HCT116 (cell line): ENCODE measurements around the gene IGSF23. TPM values are rescaled to one million over a fixed set of nuclear protein-coding genes. Genes with fewer than 3 reads are reported as not detected.

Experiments used
- ATAC-seq: fragments of 200-7000 bp; cut with Tn5 transposase; 2 replicates; pipeline ENCODE4 v1.9.1; 2020; ENCODE audit warnings: mild to moderate bottlenecking, moderate library complexity
- BruUV-seq: library from RNA; stranded (reverse); fragments of 400-500 nt; replicated peaks from 2 replicates; lab custom pipeline; 2021; lab: Mats Ljungman, UMichigan
- CTCF ChIA-PET: fragments of 300-600 bp; sonication (Branson Sonifier 250); formaldehyde crosslinking; loops from one replicate; lab custom pipeline; 2021; ENCODE audit warnings: antibody characterized with exemption; lab: Charles Lee
- POLR2A ChIA-PET: fragments of 300-600, 350-600 bp; sonication (Branson Sonifier 250); formaldehyde crosslinking; loops from one replicate; lab custom pipeline; 2021; ENCODE audit warnings: antibody characterized with exemption; lab: Charles Lee
- RAD21 ChIA-PET, 2 experiments: fragments of 300-600 bp; sonication (Branson Sonifier 250); formaldehyde crosslinking; loops; one replicate each; lab custom pipeline; 2023; ENCODE audit warnings: low total read pairs in 2 of 2; ENCODE audit not compliant: uncharacterized antibody in 2 of 2, unreplicated experiment in 2 of 2, low non-redundant PET in 1 of 2; lab: Charles Lee
- DNase-seq: peaks from one replicate; pipeline ENCODE4 v3.0.0-alpha.2; 2010; ENCODE audit warnings: low read depth, low spot score
- H2AFZ ChIP-seq: fragments of 200-600 bp; shearing (Covaris generic), sonication (generic); 2 replicates; pipeline ENCODE4 v1.6.1; 2017; ENCODE audit warnings: low read depth, mixed run types, mixed read lengths, antibody characterized with exemption, low read length; ENCODE audit not compliant: poor library complexity, severe bottlenecking
- H3K27ac ChIP-seq: 2 replicates; pipeline ENCODE4 v1.5.1; 2012; ENCODE audit warnings: low read depth, low read length
- H3K27me3 ChIP-seq: fragments of 200-600 bp; sonication (generic); 2 replicates; pipeline ENCODE4 v1.6.1; 2016; ENCODE audit warnings: mixed run types, low read length, mixed read lengths; ENCODE audit not compliant: insufficient read depth
- H3K36me3 ChIP-seq, 2 experiments: fragments of 200-500 bp in 1 of 2; fragments of 200-600 bp in 1 of 2; sonication (Bioruptor generic) in 1 of 2; sonication (generic) in 1 of 2; 2 replicates each; pipeline versions ENCODE4 v1.5.1 to v1.6.1; 2014 to 2016; ENCODE audit warnings: low read length in 2 of 2, inconsistent platforms in 1 of 2, mixed read lengths in 1 of 2, mixed run types in 1 of 2; ENCODE audit not compliant: insufficient read depth in 2 of 2, control insufficient read depth in 1 of 2
- H3K4me1 ChIP-seq, 2 experiments: fragments of 200-600 bp in 1 of 2; sonication (generic) in 1 of 2; 2 replicates each; pipeline versions ENCODE4 v1.5.1 to v1.6.1; 2012 to 2017; ENCODE audit warnings: low read length in 2 of 2, inconsistent platforms in 1 of 2, mild to moderate bottlenecking in 1 of 2, mixed read lengths in 1 of 2, mixed run types in 1 of 2, moderate library complexity in 1 of 2; ENCODE audit not compliant: insufficient read depth in 2 of 2, control insufficient read depth in 1 of 2
- H3K4me2 ChIP-seq: fragments of 200-600 bp; sonication (generic); 2 replicates; pipeline ENCODE4 v1.6.1; 2017; ENCODE audit warnings: mixed run types, low read length, mixed read lengths
- H3K4me3 ChIP-seq, 2 experiments: fragments of 200-600 bp in 1 of 2; sonication (generic) in 1 of 2; replicated peaks in 1 of 2; 2 replicates each; pipeline ENCODE4 v1.5.1; 2011 to 2016; ENCODE audit warnings: low read length in 2 of 2, control low read depth in 1 of 2, low read depth in 1 of 2, mild to moderate bottlenecking in 1 of 2, mixed read lengths in 1 of 2, mixed run types in 1 of 2
- H3K79me2 ChIP-seq: fragments of 200-600 bp; sonication (generic); 2 replicates; pipeline ENCODE4 v1.6.1; 2017; ENCODE audit warnings: mild to moderate bottlenecking, mixed run types, low read length, moderate library complexity, mixed read lengths; ENCODE audit not compliant: insufficient read depth
- H3K9ac ChIP-seq: fragments of 200-600 bp; sonication (generic); 2 replicates; pipeline ENCODE4 v1.6.1; 2016; ENCODE audit warnings: low read length, mixed read lengths
- H3K9me2 ChIP-seq: fragments of 200-600 bp; sonication (generic), shearing (Covaris generic); 2 replicates; pipeline ENCODE4 v1.6.1; 2017; ENCODE audit warnings: mixed run types, mild to moderate bottlenecking, moderate library complexity; ENCODE audit not compliant: insufficient read depth
- H3K9me3 ChIP-seq, 2 experiments: fragments of 200-500 bp in 1 of 2; fragments of 200-600 bp in 1 of 2; sonication (Bioruptor generic) in 1 of 2; sonication (generic) in 1 of 2; 2 replicates each; pipeline ENCODE4 v1.6.1; 2014 to 2017; ENCODE audit warnings: low read length in 2 of 2, mixed read lengths in 2 of 2, inconsistent platforms in 1 of 2, low read depth in 1 of 2, mild to moderate bottlenecking in 1 of 2, mixed run types in 1 of 2, moderate library complexity in 1 of 2; ENCODE audit not compliant: control insufficient read depth in 1 of 2, insufficient read depth in 1 of 2
- H4K20me1 ChIP-seq: fragments of 200-600 bp; sonication (generic), shearing (Covaris generic); 2 replicates; pipeline ENCODE4 v1.6.1; 2017; ENCODE audit warnings: mixed run types, mild to moderate bottlenecking, moderate library complexity; ENCODE audit not compliant: insufficient read depth
- CEBPB ChIP-seq: IDR thresholded peaks from 2 replicates; pipeline ENCODE4 v1.6.1; 2012; ENCODE audit warnings: low read depth
- EGR1 ChIP-seq: IDR thresholded peaks from 2 replicates; pipeline ENCODE4 v1.6.1; 2012; ENCODE audit warnings: low read depth
- ELF1 ChIP-seq: IDR thresholded peaks from 2 replicates; pipeline ENCODE4 v1.6.1; 2012; ENCODE audit warnings: low read depth, borderline replicate concordance
- EZH2 ChIP-seq: fragments of 200-600 bp; sonication (generic); IDR thresholded peaks from 2 replicates; pipeline ENCODE4 v1.6.1; 2017; ENCODE audit warnings: antibody characterized with exemption, mixed run types
- FOSL1 ChIP-seq: IDR thresholded peaks from 2 replicates; pipeline ENCODE4 v1.6.1; 2012; ENCODE audit warnings: low read depth
- JUND ChIP-seq: IDR thresholded peaks from 2 replicates; pipeline ENCODE4 v1.6.1; 2012
- POLR2A ChIP-seq: IDR thresholded peaks from 2 replicates; pipeline ENCODE4 v1.7.0; 2011; ENCODE audit warnings: borderline replicate concordance; ENCODE audit not compliant: insufficient read depth, insufficient read length; ENCODE audit errors: extremely low read depth
- POLR2AphosphoS5 ChIP-seq: IDR thresholded peaks from 2 replicates; pipeline ENCODE4 v1.6.1; 2011; ENCODE audit warnings: mild to moderate bottlenecking, low read depth, low read length, moderate library complexity
- RAD21 ChIP-seq: IDR thresholded peaks from 2 replicates; pipeline ENCODE4 v1.6.1; 2012; ENCODE audit warnings: low read depth, mild to moderate bottlenecking
- SIN3A ChIP-seq: IDR thresholded peaks from 2 replicates; pipeline ENCODE4 v1.6.1; 2012; ENCODE audit warnings: low read depth
- YY1 ChIP-seq: IDR thresholded peaks from 2 replicates; pipeline ENCODE4 v1.6.1; 2011; ENCODE audit warnings: low read length, low read depth, moderate library complexity, mild to moderate bottlenecking; ENCODE audit not compliant: insufficient replicate concordance; ENCODE audit errors: extremely low read depth
- ZFX ChIP-seq: fragments of 450-650 bp; IDR thresholded peaks from 2 replicates; pipeline ENCODE4 v1.6.1; 2017
- ZNF274 ChIP-seq: fragments of 200-500 bp; sonication (Bioruptor generic); IDR thresholded peaks from 2 replicates; pipeline ENCODE4 v1.6.1; 2014; ENCODE audit warnings: mild to moderate bottlenecking, low read depth, low read length, inconsistent platforms
- intact Hi-C: fragments of 100-400 bp; cut with micrococcal nuclease; formaldehyde crosslinking; loops from 2 replicates; pipeline ENCODE4 v1.10.0; 2022
- total RNA-seq: library from RNA; stranded (reverse); gene quantifications from one replicate; pipeline ENCODE4 v1.2.1, GENCODE V29; 2021; ENCODE audit not compliant: unreplicated experiment
- TF ChIP-seq, protein P1 (sequence below): IDR thresholded peaks from 2 replicates; pipeline ENCODE4 v1.6.1; 2012
- TF ChIP-seq, protein P2 (sequence below): IDR thresholded peaks from 2 replicates; pipeline ENCODE4 v1.6.1; 2011; ENCODE audit warnings: mild to moderate bottlenecking, low read length, moderate library complexity; ENCODE audit not compliant: insufficient replicate concordance; ENCODE audit errors: extremely low read depth

IGSF23 gene
- total RNA-seq, 1 experiment from 2014 or later: not detected

DNA sequence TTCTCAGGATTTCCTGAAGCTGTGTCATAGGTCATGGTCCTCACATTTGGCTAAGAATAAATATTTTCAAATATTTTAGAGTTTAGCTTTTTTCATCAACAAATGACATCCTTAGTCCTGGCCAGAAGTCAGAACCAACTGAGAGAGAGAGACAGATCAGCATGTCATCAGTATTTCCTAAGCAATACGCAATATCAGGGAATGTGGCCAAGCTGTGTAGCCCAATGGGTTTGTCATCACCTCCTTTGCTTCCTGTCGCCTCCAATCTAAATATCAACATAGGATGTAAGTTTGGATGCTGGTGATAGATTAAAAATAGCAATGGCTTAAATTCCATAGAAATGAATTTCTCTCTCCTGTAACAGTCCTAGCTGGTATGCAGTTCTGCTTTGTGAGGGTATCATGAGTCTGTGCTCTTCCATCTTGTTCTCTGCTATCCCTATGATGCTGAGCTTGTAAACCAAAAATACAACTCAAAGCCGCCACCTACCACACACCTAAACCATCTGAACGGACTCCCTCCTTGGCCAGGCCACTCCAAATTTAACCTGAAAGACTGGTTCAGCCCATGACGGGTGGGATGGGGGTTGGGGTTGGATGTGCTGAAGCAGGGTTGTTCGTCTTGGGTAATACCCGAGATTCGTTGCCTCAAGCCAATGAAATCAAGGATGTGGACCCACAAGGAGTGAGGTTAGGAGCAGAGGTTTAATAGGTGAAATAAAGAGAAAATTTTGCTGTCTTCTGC is 10.0 kb upstream of the IGSF23 start:
- ATAC-seq (no peak), DNase-seq (no peak)
- Histone ChIP-seq H4K20me1 (no peaks in the 10 kb centered on the region), H2AFZ (no peak overlapping the region), H3K27me3 (no peaks in the 10 kb centered on the region), H3K9ac (no peak overlapping the region), H3K27ac (no peak overlapping the region), H3K4me1 (peaks cover 0 to 9% of the 10 kb centered on the region in 2 experiments; a peak in 1 of 4 replicates), H3K4me2 (no peak overlapping the region), H3K36me3 (no peaks in the 10 kb centered on the region), H3K9me3 (no peaks in the 10 kb centered on the region), H3K4me3 (no peak overlapping the region), H3K79me2 (no peaks in the 10 kb centered on the region), H3K9me2 (no peaks in the 10 kb centered on the region)
- intact Hi-C loops: no loop called here
- no TSS peak for BruUV-seq
- TF ChIP-seq JUND: no peak
- TF ChIP-seq POLR2AphosphoS5: no peak
- TF ChIP-seq RAD21: no peak
- TF ChIP-seq EZH2: no peak
- TF ChIP-seq SIN3A: no peak
- RAD21 ChIA-PET: no interaction called here
- CTCF ChIA-PET: no interaction called here
- POLR2A ChIA-PET: interaction anchor here (0.7 kb wide), 1 partner anchor 34 kb away, joined by 3 read pairs; no protein-coding TSS in a partner anchor

- Histone ChIP-seq H3K27ac (no peak overlapping the region), H3K4me1 (peaks cover 0 to 5% of the 10 kb centered on the region in 2 experiments; a peak in 1 of 4 replicates), H2AFZ (no peak overlapping the region), H3K9ac (no peak overlapping the region), H3K36me3 (no peaks in the 10 kb centered on the region), H3K9me3 (no peaks in the 10 kb centered on the region), H3K4me2 (no peak overlapping the region), H3K27me3 (no peaks in the 10 kb centered on the region), H3K79me2 (no peaks in the 10 kb centered on the region), H3K4me3 (no peak overlapping the region), H4K20me1 (no peaks in the 10 kb centered on the region)
- no TSS peak for BruUV-seq
- ChIA-PET CTCF (no interaction called here), RAD21 (no interaction called here)
- no peak for DNase-seq
- ATAC-seq: no peak
- intact Hi-C loops: no loop called here
- TF ChIP-seq, protein P1, sequence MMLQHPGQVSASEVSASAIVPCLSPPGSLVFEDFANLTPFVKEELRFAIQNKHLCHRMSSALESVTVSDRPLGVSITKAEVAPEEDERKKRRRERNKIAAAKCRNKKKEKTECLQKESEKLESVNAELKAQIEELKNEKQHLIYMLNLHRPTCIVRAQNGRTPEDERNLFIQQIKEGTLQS: no peak
- TF ChIP-seq CEBPB (no peak), ZFX (no peak), RAD21 (no peak), EGR1 (no peak), POLR2A (no peak), EZH2 (no peak), ZNF274 (no peak), ELF1 (no peak), YY1 (no peak), FOSL1 (no peak)
- TF ChIP-seq, protein P2, sequence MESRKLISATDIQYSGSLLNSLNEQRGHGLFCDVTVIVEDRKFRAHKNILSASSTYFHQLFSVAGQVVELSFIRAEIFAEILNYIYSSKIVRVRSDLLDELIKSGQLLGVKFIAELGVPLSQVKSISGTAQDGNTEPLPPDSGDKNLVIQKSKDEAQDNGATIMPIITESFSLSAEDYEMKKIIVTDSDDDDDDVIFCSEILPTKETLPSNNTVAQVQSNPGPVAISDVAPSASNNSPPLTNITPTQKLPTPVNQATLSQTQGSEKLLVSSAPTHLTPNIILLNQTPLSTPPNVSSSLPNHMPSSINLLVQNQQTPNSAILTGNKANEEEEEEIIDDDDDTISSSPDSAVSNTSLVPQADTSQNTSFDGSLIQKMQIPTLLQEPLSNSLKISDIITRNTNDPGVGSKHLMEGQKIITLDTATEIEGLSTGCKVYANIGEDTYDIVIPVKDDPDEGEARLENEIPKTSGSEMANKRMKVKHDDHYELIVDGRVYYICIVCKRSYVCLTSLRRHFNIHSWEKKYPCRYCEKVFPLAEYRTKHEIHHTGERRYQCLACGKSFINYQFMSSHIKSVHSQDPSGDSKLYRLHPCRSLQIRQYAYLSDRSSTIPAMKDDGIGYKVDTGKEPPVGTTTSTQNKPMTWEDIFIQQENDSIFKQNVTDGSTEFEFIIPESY: no peak
- TF ChIP-seq, all 23 proteins: peak for 0
- no peaks in the 10 kb centered on the region for H3K9me2 ChIP-seq
- POLR2A ChIA-PET: no interaction called here
Observed at GRCh38 chr19:44604241-44604640, 9.1 kb upstream of the IGSF23 start.
